Cardiac muscle cell (in vitro differentiated cells and primary cell): Measurements from ENCODE around the gene RTTN. TPM values are rescaled to one million over a fixed set of nuclear protein-coding genes. Genes with fewer than 3 reads are reported as not detected.
A peak's percentile ranks its signal among the peaks of the same experiment; 100 is the strongest.
"Not testable (repeated sequence)": the region's sequence is repeated elsewhere in the genome, so short reads cannot be mapped to it uniquely, and the experiment has no call there.

ENCODE experiments used
- DNase-seq, 2 donors: peaks; one replicate each; pipeline versions ENCODE4 v3.0.0 to v3.0.0-alpha.2; 2010 to 2017; ENCODE audit warnings: low read depth in 1 of 2, low spot score in 1 of 2
- H3K27ac ChIP-seq: fragments of 200-600 bp; sonication (generic); 2 replicates; pipeline ENCODE4 v1.5.1; 2016
- H3K27me3 ChIP-seq: fragments of 200-600 bp; sonication (generic); 2 replicates; pipeline ENCODE4 v1.6.0; 2016; ENCODE audit warnings: control low read depth
- H3K36me3 ChIP-seq: fragments of 200-600 bp; sonication (generic); 2 replicates; pipeline ENCODE4 v1.5.1; 2016; ENCODE audit warnings: control low read depth
- H3K4me1 ChIP-seq: fragments of 200-600 bp; sonication (generic); 2 replicates; pipeline ENCODE4 v1.8.1; 2017; ENCODE audit warnings: low read depth, mild to moderate bottlenecking, mixed run types
- H3K4me3 ChIP-seq: fragments of 200-600 bp; sonication (generic); 2 replicates; pipeline ENCODE4 v1.5.1; 2016; ENCODE audit warnings: mild to moderate bottlenecking
- H3K9me3 ChIP-seq: fragments of 200-600 bp; sonication (generic); 2 replicates; pipeline ENCODE4 v1.5.1; 2017; ENCODE audit warnings: low read depth, mild to moderate bottlenecking, control low read depth
- CTCF ChIP-seq: IDR thresholded peaks from 2 replicates; pipeline ENCODE4 v1.5.1; 2012; ENCODE audit warnings: low read depth, mild to moderate bottlenecking, low read length
- polyA plus RNA-seq: library from polyadenylated mRNA; unstranded; fragments of >200 nt; fragmentation: Nextera tagmentation; extraction: Ambion mirVana; gene quantifications from 2 replicates; pipeline ENCODE4 v1.2.1, GENCODE V29; 2016
- total RNA-seq: library from RNA; depleted of rRNA; stranded (reverse); fragments of >200 nt; gene quantifications from 2 replicates; pipeline ENCODE4 v1.2.3, GENCODE V29; 2016

The RTTN gene
- total and polyA plus RNA-seq, 2 experiments from 2014 or later = 4.7 to 21.7 TPM

GRCh38 chr18:69980509-69980908 is 225.0 kb downstream of the RTTN start:
- no peak for DNase-seq
- Histone ChIP-seq H3K9me3 (no peaks in the 10 kb centered on the region), H3K27ac (no peak overlapping the region), H3K4me3 (no peak overlapping the region), H3K4me1 (peaks cover 3% of the 10 kb centered on the region), H3K36me3 (no peaks in the 10 kb centered on the region), H3K27me3 (no peaks in the 10 kb centered on the region)
- TF ChIP-seq CTCF = no peak

GRCh38 chr18:69978732-69979715 is 226.5 kb downstream of the RTTN start:
- no peaks in the 10 kb centered on the region for H3K36me3 ChIP-seq
- H3K4me3 ChIP-seq = no peak overlapping the region
- no peak overlapping the region for H3K27ac ChIP-seq
- no peaks in the 10 kb centered on the region for H3K9me3 ChIP-seq
- peaks cover 3% of the 10 kb centered on the region for H3K4me1 ChIP-seq
- no peak for TF ChIP-seq CTCF
- DNase-seq = no peak
- H3K27me3 ChIP-seq = no peaks in the 10 kb centered on the region

GRCh38 chr18:69975294-69975693 is 230.2 kb downstream of the RTTN start:
- not testable (repeated sequence) for DNase-seq, H3K36me3 ChIP-seq, H3K4me3 ChIP-seq, H3K27ac ChIP-seq, H3K9me3 ChIP-seq, H3K4me1 ChIP-seq, H3K27me3 ChIP-seq

- Histone ChIP-seq H3K27ac (no peak overlapping the region), H3K4me1 (no peaks in the 10 kb centered on the region), H3K36me3 (no peaks in the 10 kb centered on the region), H3K27me3 (no peaks in the 10 kb centered on the region), H3K4me3 (no peak overlapping the region), H3K9me3 (no peaks in the 10 kb centered on the region)
- TF ChIP-seq CTCF = no peak
- DNase-seq = peak in 1 of 2 donors; percentile 16
These were observed 231.1 kb downstream of the RTTN start for GRCh38 chr18:69974365-69974764.

GRCh38 chr18:69969491-69969890 is 236.0 kb downstream of the RTTN start:
- H3K9me3 ChIP-seq = no peaks in the 10 kb centered on the region
- DNase-seq = peak in 1 of 2 donors; percentile 54
- no peak overlapping the region for H3K27ac ChIP-seq
- H3K36me3 ChIP-seq = no peaks in the 10 kb centered on the region
- no peaks in the 10 kb centered on the region for H3K4me1 ChIP-seq
- H3K4me3 ChIP-seq = no peak overlapping the region
- TF ChIP-seq CTCF = no peak
- no peaks in the 10 kb centered on the region for H3K27me3 ChIP-seq

GRCh38 chr18:69968039-69968438 is 237.4 kb downstream of the RTTN start:
- no peak for DNase-seq
- H3K4me1 ChIP-seq = no peaks in the 10 kb centered on the region
- no peak overlapping the region for H3K4me3 ChIP-seq
- H3K36me3 ChIP-seq = no peaks in the 10 kb centered on the region
- no peaks in the 10 kb centered on the region for H3K27me3 ChIP-seq
- no peak overlapping the region for H3K27ac ChIP-seq
- no peaks in the 10 kb centered on the region for H3K9me3 ChIP-seq
- TF ChIP-seq CTCF = no peak
